ENCODE data around the gene TTLL7. TPM values are rescaled to one million over a fixed set of nuclear protein-coding genes. Genes with fewer than 3 reads are reported as not detected.
A peak's percentile ranks its signal among the peaks of the same experiment; 100 is the strongest.

Gene TTLL7
- total and polyA plus RNA-seq, 9 of the 15 experiments (the other 6 are each of a cell fraction or from before 2014, with no cell fraction given), result 0.63 to 2.6 (median 1.7) TPM

GRCh38 chr1:83918688-83919285, 80.1 kb downstream of the TTLL7 start (continued):
- TF ChIP-seq ZNF449 (CRISPR knock-in tag; IDR thresholded peaks at IDR 0.05), result peak; percentile 45; the same call in 1 of the 2 replicates
- TF ChIP-seq TBL1XR1 (IDR thresholded peaks at IDR 0.05; ENCODE audit: low read length in 2 of 2), result peak; percentile 74 to 92; a peak in 3 of 4 replicates
- no peak for TF ChIP-seq ELK1 (CRISPR knock-in tag; IDR thresholded peaks at IDR 0.05)
- TF ChIP-seq NCOA1 (IDR thresholded peaks at IDR 0.05; ENCODE audit: low read depth), result peak; percentile 81; the same call in 1 of the 2 replicates
- peak; percentile 82 for TF ChIP-seq NEUROD1 (IDR thresholded peaks at IDR 0.05; ENCODE audit: borderline replicate concordance, low read depth, low read length, partially characterized antibody)
- TF ChIP-seq CXXC5 (CRISPR knock-in tag; IDR thresholded peaks at IDR 0.05), result peak; percentile 68
- no peak for TF ChIP-seq ZNF586 (CRISPR knock-in tag; conservative IDR thresholded peaks at IDR 0.05)
- TF ChIP-seq DACH1 (IDR thresholded peaks at IDR 0.05; ENCODE audit: partially characterized antibody), result peak; percentile 91
- peak; percentile 85; the same call in 1 of the 2 replicates for TF ChIP-seq ZNF445 (CRISPR knock-in tag; IDR thresholded peaks at IDR 0.05; ENCODE audit: low read depth)
- TF ChIP-seq POLR2B (IDR thresholded peaks at IDR 0.05; ENCODE audit: low read depth, partially characterized antibody), result no peak
- no peak for TF ChIP-seq ZNF408 (CRISPR knock-in tag; IDR thresholded peaks at IDR 0.05; ENCODE audit: low read depth)
- TF ChIP-seq ZHX1 (conservative IDR thresholded peaks at IDR 0.05; ENCODE audit: low read length), result no peak
- TF ChIP-seq, protein P1, sequence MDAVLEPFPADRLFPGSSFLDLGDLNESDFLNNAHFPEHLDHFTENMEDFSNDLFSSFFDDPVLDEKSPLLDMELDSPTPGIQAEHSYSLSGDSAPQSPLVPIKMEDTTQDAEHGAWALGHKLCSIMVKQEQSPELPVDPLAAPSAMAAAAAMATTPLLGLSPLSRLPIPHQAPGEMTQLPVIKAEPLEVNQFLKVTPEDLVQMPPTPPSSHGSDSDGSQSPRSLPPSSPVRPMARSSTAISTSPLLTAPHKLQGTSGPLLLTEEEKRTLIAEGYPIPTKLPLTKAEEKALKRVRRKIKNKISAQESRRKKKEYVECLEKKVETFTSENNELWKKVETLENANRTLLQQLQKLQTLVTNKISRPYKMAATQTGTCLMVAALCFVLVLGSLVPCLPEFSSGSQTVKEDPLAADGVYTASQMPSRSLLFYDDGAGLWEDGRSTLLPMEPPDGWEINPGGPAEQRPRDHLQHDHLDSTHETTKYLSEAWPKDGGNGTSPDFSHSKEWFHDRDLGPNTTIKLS (IDR thresholded peaks at IDR 0.05; ENCODE audit: borderline replicate concordance, low read depth), result peak; percentile 38; the same call in 1 of the 2 replicates
- peak; percentile 93 for TF ChIP-seq ZNF175 (CRISPR knock-in tag; IDR thresholded peaks at IDR 0.05; ENCODE audit: low read depth)
- TF ChIP-seq ZNF395 (CRISPR knock-in tag; IDR thresholded peaks at IDR 0.05), result peak; percentile 93; the same call in 1 of the 2 replicates
- peak; percentile 75 for TF ChIP-seq ATF7 (IDR thresholded peaks at IDR 0.05)
- TF ChIP-seq RFX1 (IDR thresholded peaks at IDR 0.05), result peak; percentile 11; the same call in 1 of the 2 replicates
